Measurements from ENCODE around the gene PHKB.

PHKB gene

GRCh38 chr16:47731252-47731651 is 270.1 kb downstream of the PHKB start:
- no peak for DNase-seq (ENCODE audit: low read depth)

GRCh38 chr16:47732122-47732521 is 271.0 kb downstream of the PHKB start:
- DNase-seq (ENCODE audit: low read depth) = no peak

- DNase-seq (ENCODE audit: low read depth) = peak; percentile 49
Observed at GRCh38 chr16:47732523-47733111, 271.5 kb downstream of the PHKB start.

DNA sequence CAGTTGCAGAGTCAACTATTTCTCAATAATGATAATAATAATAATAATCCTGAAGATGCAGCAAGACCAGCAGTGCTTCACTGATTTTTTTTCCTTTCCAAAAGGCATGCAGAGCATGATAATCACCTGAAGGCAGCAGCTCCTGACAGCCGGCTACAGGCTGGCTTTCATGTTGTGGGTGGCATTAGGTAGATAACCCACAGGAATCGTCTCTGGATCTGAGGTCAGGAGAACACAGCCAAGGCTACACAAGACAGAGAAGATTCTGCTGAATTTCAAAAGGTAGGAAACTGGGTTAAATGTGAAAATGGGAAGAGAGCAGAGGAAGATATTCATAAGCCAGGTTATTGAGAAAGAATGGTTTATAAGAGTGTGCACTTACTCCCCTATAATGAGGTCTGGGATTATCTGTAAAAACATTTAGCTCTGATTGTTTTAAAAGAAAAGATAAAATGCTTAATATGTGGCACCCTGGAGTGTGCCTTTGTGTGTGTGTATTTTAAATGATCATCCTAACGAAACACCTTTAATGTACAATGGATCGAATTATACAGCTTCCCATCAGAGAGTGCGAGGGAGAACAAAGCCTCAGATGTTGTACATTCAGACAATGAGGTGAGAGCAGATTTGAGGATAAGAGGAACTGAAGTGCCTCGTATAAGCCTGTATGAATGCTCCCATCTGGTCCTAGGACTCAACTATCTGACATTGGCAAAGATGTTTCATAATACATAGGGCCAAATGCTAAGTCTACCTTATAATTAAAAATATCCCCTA is 273.1 kb downstream of the PHKB start:
- no peak for DNase-seq (ENCODE audit: low read depth)

GRCh38 chr16:47734987-47735594 is 274.0 kb downstream of the PHKB start:
- DNase-seq (ENCODE audit: low read depth) = no peak

- no peak for DNase-seq (ENCODE audit: low read depth)
Observed at GRCh38 chr16:47750371-47750770, 289.2 kb downstream of the PHKB start.
